Psoas muscle (tissue), 8 donors: ENCODE measurements around the gene GBA3. TPM values are rescaled to one million over a fixed set of nuclear protein-coding genes. Genes with fewer than 3 reads are reported as not detected.

Experiments
- ATAC-seq, 4 donors: fragments of 200-7000 bp; cut with Tn5 transposase; one replicate each; pipeline ENCODE4 v1.9.1; 2020; ENCODE audit warnings: moderate library complexity in 3 of 4, mild to moderate bottlenecking in 2 of 4
- DNase-seq, 2 donors: peaks; one replicate each; pipeline ENCODE4 v3.0.0-alpha.2; 2020
- H3K27ac ChIP-seq: fragments of 200-600 bp; one replicate; pipeline ENCODE4 v1.8.0; 2022
- H3K27me3 ChIP-seq, 3 donors: fragments of 200-600 bp in 1 of 3; one replicate each; pipeline versions ENCODE4 v1.6.1 to v1.8.0; 2013 to 2022; ENCODE audit warnings: low read length in 2 of 3, mild to moderate bottlenecking in 2 of 3, moderate library complexity in 1 of 3; ENCODE audit not compliant: insufficient read depth in 3 of 3
- H3K36me3 ChIP-seq, 2 donors: fragments of 200-600 bp in 1 of 2; one replicate each; pipeline versions ENCODE4 v1.6.1 to v1.8.0; 2013 to 2022; ENCODE audit warnings: low read depth in 1 of 2, mild to moderate bottlenecking in 1 of 2, moderate library complexity in 1 of 2; ENCODE audit not compliant: insufficient read depth in 1 of 2
- H3K4me1 ChIP-seq: fragments of 200-600 bp; one replicate; pipeline ENCODE4 v1.8.0; 2022
- H3K4me3 ChIP-seq: fragments of 200-600 bp; one replicate; pipeline ENCODE4 v1.8.0; 2022; ENCODE audit warnings: mild to moderate bottlenecking
- H3K9me3 ChIP-seq: fragments of 200-600 bp; one replicate; pipeline ENCODE4 v1.8.0; 2022
- CTCF ChIP-seq: fragments of 200-600 bp; IDR thresholded peaks from one replicate; pipeline ENCODE4 v1.8.0; 2022; ENCODE audit warnings: antibody characterized with exemption
- WGBS, 3 donors: extraction: QIAGEN DNeasy Blood & Tissue Kit; methylation state at CpG; one replicate each; pipeline versions ENCODE4 v1.1.6 to v1.1.7; 2013; 5-methylcytosine and 5-hydroxymethylcytosine counted together
- intact Hi-C, 2 donors: fragments of 100-400 bp; cut with DNase I; formaldehyde crosslinking; loops; one replicate each; pipeline versions ENCODE4 v1.11.0 to v1.14.2; 2022
- polyA plus RNA-seq, 3 donors: library from polyadenylated mRNA; stranded (reverse); fragments of 200-250 nt; gene quantifications; one replicate each; pipeline ENCODE4 v1.2.3, GENCODE V29; 2013
- total RNA-seq, 4 donors: library from RNA; stranded (reverse); fragmentation: NEBNext Ultra II Directional in 2 of 4; extraction: Animal tissue kit (Norgen Biotek cat#: 25700) in 2 of 4; gene quantifications; one replicate each; pipeline versions ENCODE4 v1.2.1 to v1.2.4, GENCODE V29; 2021 to 2023
- donor health status: healthy with polysubstance abuse.
- donor health status: DM: no; HTN: no; CAD: no; lungs with moderate emphysema.
- donor health status: Bipolar disorder and iron deficiency.
- donor health status: healthy.
- donor health status: DM: yes; HTN: yes; CAD: no.
- donor health status: DM: no; HTN: no; CAD: no.
- donor health status: DM: no; HTN: no; CAD: no.
- donor health status: DM: yes; HTN: yes; CAD: no.

GBA3 gene
- total and polyA plus RNA-seq, 7 donors = 0.04 to 0.23 TPM; not detected in 5

- no peaks in the 10 kb centered on the region for H3K27me3 ChIP-seq
- no peak overlapping the region for H3K27ac ChIP-seq
- WGBS, 3 donors = 76 to 85% (median 78%) methylated on average over 1 of the region's 1 CpG
- DNase-seq = no peak
- no peaks in the 10 kb centered on the region for H3K9me3 ChIP-seq
- H3K36me3 ChIP-seq = no peaks in the 10 kb centered on the region
- intact Hi-C loops = no loop called here
- H3K4me3 ChIP-seq = no peak overlapping the region
- no peaks in the 10 kb centered on the region for H3K4me1 ChIP-seq
- no peak for TF ChIP-seq CTCF
- no peak for ATAC-seq
Measured at GRCh38 chr4:22713841-22714240, 21.1 kb downstream of the GBA3 start.

GRCh38 chr4:22719218-22719617 is 26.5 kb downstream of the GBA3 start:
- H3K27ac ChIP-seq = no peak overlapping the region
- no peak overlapping the region for H3K4me3 ChIP-seq
- WGBS, 3 donors = 64 to 70% (median 69%) methylated on average over 3 of the region's 3 CpGs
- no peak for TF ChIP-seq CTCF
- H3K27me3 ChIP-seq = no peaks in the 10 kb centered on the region
- intact Hi-C loops = no loop called here
- ATAC-seq (no peak), DNase-seq (no peak)
- H3K36me3 ChIP-seq = no peaks in the 10 kb centered on the region
- no peaks in the 10 kb centered on the region for H3K9me3 ChIP-seq
- no peaks in the 10 kb centered on the region for H3K4me1 ChIP-seq

GRCh38 chr4:22720091-22720490 is 27.4 kb downstream of the GBA3 start:
- DNase-seq = no peak
- Histone ChIP-seq H3K27ac (no peak overlapping the region), H3K36me3 (no peaks in the 10 kb centered on the region), H3K4me1 (no peaks in the 10 kb centered on the region), H3K4me3 (no peak overlapping the region), H3K27me3 (no peaks in the 10 kb centered on the region), H3K9me3 (no peaks in the 10 kb centered on the region)
- no peak for ATAC-seq
- intact Hi-C loops = no loop called here
- WGBS, 3 donors = 78 to 86% (median 83%) methylated on average over 2 of the region's 2 CpGs
- no peak for TF ChIP-seq CTCF

GRCh38 chr4:22721204-22721603 is 28.5 kb downstream of the GBA3 start:
- H3K4me1 ChIP-seq = no peaks in the 10 kb centered on the region
- no peak for DNase-seq
- ATAC-seq = no peak
- TF ChIP-seq CTCF = no peak
- WGBS, 3 donors = 48 to 54% (median 50%) methylated on average over 1 of the region's 1 CpG
- no peak overlapping the region for H3K27ac ChIP-seq
- H3K9me3 ChIP-seq = no peaks in the 10 kb centered on the region
- intact Hi-C loops = no loop called here
- H3K27me3 ChIP-seq = no peaks in the 10 kb centered on the region
- no peaks in the 10 kb centered on the region for H3K36me3 ChIP-seq
- H3K4me3 ChIP-seq = no peak overlapping the region

- ATAC-seq = no peak
- no peak for TF ChIP-seq CTCF
- no peak overlapping the region for H3K27ac ChIP-seq
- H3K36me3 ChIP-seq = no peaks in the 10 kb centered on the region
- no peak overlapping the region for H3K4me3 ChIP-seq
- no peaks in the 10 kb centered on the region for H3K9me3 ChIP-seq
- DNase-seq = no peak
- no peaks in the 10 kb centered on the region for H3K27me3 ChIP-seq
- WGBS, 3 donors = 83 to 93% (median 90%) methylated on average over 3 of the region's 3 CpGs
- no peaks in the 10 kb centered on the region for H3K4me1 ChIP-seq
- intact Hi-C loops = no loop called here
Measured at GRCh38 chr4:22730021-22730420, 37.3 kb downstream of the GBA3 start.
